Central memory CD4-positive, alpha-beta T cell (primary cell): Measurements from ENCODE around the gene ICA1.

ENCODE experiments used
- DNase-seq: peaks from one replicate; pipeline ENCODE4 v3.0.0; 2022

ICA1 gene

DNA sequence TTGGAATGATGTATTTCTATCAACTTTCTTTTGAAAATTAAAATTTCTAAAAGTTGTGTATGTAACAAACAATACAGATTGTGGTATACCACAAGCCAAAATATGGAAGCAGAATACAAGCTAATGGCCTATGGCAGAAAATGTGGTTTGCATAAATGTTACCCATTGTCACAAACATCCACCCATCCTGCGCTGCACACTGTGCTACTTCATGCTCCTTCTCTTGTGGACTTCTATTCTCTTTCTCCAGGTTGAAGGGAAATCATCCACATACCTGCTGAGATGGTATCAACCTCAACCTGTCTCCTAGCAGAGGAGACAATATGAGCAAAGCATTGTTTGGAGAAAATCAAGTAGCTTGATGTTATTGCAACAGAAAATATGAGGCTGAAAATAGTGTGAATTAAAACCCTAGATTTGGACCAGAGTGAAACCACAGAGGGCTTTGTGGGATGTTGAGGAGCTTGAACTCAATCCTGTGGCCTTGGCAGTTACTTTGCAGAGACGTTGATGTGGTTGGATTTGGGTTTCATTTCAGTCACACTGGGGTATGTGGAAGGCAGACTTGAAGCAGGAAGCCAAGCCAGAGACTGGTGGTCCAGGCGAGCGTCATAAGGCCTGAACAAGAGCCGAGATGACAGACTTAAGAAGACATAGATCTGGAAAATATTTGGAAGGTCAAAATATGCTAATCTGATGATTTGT lies 63.8 kb downstream of the ICA1 start:
- DNase-seq = peak; percentile 5

DNA sequence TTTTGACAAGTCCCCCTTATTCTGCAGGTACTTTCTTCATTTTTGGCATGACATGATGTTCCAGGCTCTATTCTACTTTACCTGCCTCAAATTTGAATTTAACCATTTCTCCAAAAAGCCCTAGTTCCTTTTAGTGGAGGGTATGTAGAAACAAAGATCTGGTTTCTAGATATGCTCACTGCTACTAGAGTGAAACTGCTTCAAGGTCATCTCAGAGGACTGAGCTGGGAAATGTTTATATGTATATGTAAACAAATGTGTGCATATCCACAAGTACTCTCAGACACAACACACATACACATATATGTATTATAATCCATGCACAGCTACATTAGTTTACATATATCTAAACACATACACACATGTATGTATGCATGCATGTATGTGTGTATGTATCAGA lies 69.1 kb downstream of the ICA1 start:
- no peak for DNase-seq

DNA sequence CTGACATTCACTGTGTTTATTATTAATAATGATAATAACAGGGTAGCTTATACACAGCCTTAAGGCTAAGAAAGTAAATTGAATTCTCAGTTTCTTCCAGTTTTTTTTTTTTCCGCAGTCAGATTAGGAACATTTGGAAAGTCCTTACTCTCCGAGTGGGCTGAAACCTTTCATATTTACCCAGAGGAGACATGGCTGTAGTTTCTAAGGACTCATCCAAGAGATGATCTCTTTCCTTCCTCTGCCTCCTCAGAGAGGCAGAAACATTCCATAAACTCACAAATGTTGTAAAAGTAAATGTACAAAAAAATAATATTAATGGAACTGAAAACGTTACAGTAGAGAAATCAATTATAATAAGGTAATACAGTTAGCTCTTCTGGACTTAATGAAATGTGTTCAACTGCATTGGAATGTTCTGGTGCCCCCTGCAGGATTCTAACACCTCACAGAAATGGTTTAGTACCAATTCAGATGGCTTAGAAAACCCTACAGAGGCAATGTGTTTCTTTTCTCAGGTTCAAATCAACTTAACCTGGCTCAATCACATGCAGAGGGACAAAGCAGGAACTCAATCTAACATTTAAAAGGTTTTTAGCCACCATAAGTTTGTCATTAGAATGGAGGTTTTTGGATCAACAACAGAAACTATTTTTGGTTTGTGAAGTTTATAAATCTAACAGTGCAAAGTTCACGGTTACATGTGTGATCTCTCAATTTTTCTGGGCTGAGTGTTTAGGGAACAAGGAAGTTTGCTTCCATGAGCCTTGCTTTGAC lies 71.7 kb downstream of the ICA1 start:
- peak; percentile 60 for DNase-seq

DNA sequence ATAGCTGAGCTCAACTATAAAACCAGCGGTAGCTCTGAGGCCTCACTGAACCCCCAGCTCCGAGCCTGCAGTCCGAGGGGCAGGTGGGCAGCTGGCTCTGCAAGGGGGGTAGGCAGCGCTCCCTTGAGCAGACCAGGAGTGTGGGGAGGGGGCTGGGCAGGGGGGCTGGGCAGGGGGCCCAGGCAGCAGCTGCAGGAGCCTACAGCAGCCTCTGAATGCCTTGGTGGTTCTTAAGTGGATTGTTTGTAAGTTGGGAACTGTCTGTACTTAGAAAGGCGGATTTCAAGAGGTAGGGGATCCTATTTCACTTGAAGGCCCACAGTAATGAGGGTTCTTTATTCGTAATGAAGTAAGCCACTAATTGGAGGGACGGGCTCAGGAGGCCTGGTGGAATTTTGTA lies 72.3 kb downstream of the ICA1 start:
- DNase-seq = no peak

DNA sequence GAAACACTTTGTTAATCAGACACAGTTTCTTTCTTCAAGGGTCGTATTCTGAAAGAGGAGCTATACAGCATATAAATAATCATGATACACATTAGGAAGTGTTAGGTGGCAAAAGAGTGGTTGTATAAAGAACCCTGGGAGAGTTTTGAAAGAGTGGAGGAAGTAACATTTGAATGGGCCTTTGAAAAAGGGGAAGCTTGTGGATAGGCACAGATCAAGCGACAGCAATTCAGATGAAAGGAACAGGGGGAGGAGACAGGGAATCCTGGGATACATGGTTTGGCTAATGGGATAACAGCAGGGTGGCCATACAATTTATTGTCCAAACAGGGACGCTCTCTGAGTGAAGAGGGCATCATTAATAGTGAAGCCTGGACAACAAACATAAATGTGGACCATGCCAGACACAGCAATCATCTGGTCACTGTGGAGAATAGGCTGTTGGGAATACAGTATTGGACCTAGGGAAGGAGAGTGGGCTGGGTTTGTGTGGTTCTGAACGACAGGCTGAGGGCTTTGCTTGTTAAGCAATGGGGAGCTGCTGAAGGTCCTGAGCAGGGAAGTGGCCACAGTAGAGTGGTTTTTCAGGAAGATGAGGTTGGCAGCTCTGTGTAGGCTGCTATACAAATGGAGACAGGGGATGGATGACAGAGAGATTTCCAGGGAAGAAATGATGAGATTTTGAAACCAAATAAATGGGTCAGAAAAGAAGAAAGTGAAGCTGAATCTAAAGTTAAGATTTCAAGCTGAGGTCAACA lies 75.9 kb downstream of the ICA1 start:
- no peak for DNase-seq

DNA sequence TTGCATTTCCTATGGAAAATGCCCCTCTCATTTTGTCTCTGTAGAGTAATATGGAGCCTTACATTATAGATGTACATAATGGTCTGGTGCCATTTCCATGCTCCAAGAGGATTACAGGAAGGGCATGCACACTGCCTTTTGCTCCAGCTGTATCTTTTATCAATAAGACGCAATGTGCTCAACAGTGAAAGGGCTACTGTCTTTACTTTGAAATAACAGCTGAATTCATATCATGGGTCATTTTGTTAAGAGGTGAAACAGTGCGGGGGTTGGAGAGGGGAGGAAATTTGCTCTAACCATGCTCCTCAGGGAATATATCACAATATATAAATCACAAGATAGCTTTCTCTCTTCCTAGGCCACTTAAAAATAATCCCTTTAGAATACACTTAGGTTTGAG lies 77.7 kb downstream of the ICA1 start:
- no peak for DNase-seq

DNA sequence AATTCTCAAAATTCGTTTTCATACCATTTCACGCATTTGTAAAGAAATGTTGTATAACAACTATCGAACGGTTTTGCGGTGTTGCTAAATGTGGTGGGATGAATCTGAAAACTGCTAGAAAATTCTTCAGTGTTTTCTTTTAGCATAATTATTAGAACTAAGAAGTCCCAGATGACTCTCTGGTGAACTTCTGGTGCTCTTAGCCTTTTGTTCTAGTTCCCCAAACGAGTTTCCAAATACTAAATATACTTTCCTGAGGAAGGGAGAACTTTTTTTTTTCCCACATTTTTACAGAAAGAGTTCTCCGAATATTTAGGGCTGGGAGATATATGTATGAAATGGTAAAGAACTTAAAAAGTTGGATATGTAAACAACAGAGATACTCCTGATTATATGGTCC lies 82.5 kb downstream of the ICA1 start:
- DNase-seq = no peak

DNA sequence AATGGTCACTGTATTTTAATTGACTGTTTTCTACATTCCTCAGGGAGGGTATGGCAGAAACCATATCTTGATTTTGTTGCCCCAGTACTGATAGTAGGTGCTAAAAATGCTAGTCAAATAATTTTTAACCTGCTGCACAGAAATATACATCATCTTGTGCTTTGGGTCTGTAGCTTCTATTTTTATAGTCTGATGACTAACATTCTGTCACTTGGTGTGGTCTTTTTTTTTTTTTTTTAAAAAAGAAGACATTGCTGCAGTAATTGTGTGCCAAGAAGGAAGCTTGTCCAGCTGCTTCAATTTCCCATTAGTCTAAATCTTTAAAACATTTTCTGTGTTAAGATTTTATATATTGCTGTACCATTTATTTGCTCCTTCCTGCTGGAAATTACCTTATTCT lies 83.6 kb downstream of the ICA1 start:
- no peak for DNase-seq

DNA sequence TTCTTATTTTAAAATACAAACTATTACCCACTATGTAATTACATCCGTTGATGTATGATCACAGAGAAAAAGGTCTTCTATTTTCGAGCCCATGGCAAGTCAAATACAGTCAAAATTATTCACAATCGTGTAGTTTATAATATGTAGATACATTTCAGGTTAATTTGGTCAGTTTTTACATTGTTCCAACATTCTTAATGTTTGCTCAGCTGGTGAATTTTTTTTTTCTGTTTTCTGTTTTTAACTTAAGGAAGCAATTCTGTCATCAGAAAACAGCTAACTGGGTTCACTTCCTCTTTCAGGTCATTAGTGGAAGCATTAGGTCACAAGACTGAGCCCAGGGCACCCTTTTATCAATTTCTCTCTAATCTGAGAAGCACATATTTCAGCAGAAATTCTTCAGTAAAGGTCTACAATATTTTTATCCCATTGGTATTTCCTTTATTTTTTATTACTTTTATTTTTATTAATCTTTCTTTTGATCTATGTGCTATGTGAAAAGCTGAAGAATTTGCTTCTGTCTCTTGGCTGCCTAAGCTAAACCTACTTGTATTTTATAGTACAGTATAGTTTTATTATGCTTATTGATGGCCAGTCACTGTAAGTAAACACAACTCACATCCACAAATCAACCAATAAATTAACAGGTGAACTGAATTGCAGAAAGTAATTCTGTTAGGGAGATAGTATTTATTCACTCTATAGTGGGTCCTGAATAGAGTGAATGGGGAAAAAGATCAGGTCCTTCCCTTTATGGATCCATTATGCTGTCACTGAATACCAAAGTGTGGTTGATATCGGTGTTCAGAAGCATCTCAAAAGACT lies 84.6 kb downstream of the ICA1 start:
- peak; percentile 8 for DNase-seq

DNA sequence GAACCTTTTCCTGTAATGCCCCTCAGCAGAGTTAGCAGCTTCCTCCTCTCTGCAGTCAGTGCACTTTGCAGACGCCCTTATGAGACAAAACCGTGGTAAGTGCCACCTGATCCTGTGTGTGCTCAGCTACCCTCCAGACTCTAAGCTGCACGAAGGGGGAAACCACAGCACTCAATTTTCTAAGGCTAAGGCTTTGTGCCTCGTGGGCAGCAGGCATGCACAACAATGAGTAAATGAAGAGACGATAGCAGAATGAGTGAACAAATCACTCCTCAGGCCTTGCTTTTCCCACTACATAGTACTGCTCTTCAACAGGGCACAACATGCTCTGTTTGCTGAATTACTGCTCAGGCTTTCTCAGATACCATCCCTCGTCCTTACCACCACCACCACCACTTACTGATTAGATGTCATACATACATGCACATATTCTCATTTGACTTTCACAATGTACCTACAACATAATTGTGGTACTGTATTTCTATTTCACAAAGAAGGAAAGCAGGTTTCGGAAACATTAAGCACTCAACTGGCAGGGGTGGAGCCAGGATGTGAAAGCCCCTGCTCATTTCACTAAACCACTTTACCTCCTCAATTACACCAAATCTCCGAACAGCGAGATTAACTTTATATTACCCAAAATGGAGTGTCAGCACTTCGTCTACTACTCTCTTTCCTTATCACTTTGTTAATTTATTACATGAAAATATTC lies 85.4 kb downstream of the ICA1 start:
- DNase-seq = peak; percentile 68

DNA sequence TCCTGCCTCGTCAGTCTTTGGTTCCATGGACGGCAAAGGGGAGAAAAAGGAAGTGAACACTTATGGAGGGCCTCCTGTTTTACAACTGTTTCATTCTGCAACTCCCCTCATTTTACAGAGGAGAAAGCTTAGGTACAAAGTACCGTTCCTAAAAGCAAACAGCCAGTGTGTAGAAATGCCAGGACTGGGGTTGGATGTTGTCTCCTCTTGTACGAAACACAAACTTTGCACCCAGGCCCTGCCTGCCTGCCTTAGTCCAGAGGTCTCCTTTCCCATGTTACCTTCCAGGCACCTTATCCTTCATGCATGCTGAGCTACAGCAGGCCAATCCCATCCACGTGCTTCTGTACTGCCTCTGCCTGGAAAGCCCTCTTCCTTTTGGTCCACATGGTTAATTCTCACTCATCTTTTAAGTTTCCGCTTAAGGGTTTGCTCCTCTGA lies 86.0 kb downstream of the ICA1 start:
- no peak for DNase-seq

DNA sequence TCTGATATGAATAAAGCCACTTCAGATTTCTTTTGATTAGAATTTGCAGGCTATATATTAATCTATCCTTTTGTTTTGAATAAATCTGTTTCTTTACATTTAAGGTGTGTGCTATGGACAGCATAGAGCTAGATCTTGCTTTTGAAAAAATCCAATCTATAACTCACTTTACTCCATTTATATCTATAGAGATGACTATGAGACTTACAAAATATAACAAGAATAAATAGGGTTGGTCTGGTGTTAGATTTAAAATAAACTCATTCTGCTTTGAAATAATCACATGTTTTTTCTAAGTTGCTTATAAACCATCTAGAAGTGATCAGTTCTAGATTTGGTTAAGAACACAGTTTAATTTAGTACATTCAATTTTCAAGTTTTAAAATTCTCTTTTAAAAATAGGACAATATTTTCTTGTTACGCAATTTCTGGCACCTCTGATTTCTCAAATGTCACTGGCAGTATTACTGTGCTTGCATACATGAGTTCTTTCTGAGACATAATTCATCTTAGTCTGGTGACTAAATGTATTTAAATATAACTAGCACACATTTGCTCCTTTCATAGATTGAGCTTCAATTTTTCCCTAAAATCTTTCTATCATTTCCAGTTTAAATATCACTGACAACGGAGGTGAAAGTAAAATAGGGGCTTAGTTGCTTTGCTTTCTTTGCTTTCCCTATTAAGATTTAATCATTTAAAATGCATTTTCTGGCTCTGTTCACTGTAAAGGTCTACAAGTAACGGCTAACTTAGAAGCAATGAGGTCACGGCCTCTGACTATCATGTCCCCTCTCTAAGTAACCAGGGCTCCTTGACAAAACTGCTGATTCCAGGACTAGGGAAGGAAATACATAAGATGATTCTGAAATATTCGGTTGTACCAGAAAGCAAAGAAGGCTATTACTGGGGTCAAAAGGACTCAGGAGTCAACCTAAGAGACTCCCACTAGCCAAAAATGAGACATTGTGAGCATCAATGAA lies 89.3 kb downstream of the ICA1 start:
- DNase-seq = no peak

DNA sequence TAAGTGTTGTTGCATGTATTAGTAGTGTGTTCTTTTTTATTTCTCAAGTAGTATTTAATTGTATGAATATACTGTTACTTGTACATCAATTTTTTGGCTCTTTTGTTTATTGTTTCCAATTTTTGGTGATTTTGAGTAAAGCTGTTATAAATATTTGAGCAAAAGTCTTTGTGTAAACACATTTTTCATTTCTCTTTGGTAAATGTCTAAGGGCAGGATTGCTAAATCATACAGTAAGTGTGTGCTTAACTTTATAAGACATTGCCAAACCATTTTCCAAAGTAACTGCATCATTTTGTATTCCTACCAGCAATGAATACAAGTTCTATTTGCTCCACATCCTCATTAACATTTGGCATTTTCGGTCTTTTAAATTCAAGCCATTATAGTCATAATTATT lies 92.8 kb downstream of the ICA1 start:
- DNase-seq = no peak

DNA sequence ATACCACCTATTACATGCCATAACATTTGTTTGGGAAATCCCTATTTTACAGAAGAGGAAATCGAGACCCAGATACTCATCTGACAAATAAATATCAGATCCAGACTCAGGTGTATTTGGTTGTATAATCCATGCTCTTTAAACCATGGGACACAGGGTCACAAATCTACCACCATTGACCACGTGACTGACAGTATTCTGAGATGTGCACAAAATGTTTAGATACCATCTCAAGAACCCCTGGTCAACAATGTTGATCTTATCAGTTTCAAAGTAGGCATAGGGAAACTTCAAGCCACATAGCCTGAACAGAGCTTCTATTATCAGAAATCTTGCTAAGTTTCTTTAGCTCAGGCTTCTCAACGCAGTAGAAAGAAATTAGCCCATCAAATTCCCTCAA lies 93.6 kb downstream of the ICA1 start:
- no peak for DNase-seq

DNA sequence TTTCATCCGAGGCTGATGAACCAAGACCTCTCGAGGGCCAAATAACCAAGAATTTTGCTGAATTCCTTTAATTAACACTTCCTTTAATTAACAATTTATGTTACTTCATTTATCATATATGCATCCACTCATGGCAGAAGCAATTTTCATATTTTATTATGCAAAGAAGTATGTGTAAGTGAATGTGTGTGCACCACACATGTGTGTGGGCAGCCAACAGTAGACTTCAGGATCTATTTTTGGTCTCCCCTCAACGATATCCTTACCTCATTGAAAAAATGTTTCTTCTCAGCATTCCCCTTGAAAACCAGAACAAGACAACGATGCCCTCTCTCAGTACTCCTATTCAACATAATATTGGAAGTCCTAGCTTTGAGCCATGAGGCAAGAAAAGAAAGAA lies 96.8 kb downstream of the ICA1 start:
- no peak for DNase-seq

DNA sequence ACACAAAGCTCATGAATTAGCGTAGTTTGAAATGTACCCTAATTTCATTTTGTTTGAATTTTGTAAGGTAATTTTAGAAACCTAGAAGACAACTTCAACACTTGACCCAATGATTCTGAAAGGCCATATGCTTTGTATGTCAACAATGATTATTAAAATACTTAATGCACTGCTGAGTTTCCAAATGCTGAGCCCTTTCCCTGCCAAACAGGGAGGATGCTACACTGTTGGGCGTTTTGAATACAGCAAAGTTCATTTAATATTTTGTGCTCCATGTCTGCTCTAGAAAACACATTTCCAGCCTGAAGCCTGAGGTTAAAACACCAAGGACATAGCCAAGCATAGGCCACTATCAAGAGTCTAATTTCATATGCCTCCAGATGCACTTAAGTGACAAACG lies 99.8 kb downstream of the ICA1 start:
- no peak for DNase-seq

DNA sequence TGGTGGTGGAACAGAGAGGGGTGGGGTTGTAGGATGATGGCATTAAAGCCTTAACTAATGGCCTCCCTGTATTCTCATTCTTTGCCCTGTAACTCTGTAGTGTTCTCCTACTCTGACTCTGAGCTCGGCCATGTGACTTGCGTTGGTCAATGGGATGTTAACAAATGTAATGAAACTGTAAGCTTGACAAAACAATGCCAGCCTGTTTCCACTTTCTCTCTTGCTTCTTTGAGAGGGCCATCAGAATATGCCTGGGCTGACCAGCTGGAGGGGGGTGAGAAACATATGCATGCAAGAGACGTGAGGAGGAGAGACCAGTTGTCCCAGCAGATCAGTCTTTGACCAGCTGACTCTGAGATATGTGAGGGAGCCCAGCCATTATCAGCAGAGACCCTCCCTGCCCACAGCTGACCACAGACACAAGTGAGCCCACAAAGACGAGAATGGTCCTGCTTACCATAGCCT lies 100.6 kb downstream of the ICA1 start:
- DNase-seq = no peak

DNA sequence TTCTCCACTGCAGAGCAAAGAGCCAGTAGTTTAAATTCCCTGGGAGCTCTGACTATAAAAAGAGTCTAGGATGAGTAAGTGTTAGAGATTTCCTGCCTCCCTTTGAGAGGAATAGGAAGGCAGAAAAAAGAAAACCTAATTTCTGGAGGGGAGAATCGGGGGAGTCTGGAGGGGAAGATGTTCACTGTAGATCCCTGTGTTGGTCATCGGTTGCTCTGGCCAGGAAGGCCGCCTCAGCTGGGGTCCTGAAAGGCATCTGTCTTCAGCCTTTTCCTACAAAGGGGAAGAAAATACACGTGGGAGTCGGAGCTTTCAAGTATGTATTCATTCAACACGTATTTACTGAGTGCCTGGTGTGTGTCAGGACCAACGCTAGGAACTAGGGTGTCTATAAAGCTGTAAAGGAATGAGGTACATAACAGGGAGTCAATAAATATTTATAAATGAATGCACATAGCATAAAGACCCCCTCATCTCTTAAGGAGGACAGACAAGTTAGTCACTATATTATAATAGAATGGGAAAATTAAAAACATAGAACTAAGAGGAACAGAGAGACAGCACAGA lies 101.1 kb downstream of the ICA1 start:
- no peak for DNase-seq

DNA sequence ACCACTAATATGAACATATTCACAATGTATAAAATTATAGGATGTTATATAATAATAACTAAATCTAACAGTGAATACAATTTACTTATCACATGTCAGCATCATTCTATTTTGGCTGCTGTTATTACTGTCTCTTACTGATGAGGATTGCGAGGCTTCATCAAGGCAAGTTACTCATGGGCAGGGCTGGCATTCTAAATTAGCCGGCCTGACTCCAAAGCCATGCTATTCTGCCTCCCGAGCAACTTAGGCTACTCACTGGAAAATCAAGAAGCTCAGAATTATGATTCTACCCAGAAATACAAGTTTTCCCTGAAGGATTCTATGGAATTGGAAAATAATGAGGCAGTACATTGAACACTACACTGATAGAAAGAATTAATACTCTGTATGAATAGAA lies 101.7 kb downstream of the ICA1 start:
- DNase-seq = no peak

DNA sequence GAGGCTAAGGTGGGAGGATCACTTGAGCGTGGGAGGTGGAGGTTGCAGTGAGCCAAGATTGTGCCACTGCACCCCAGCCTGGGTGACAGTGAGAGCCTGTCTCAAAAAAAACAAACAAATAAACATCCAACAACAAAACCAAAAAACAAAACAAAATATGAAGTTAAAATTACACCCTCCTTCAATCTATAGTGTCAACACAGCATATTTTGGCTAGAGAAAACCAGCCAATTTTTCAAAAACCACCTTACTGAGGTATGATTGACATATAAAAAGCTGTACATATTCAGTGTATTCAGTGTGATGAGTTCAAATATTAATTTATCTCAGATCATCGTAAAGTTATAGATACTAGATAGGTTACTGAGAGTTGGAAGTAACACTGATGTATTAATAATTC lies 102.4 kb downstream of the ICA1 start:
- no peak for DNase-seq
